Mammary epithelial cell (primary cell): Measurements from ENCODE around the gene MAD1L1.

Experiments
- CTCF ChIP-seq, 2 donors: IDR thresholded peaks in 1 of 2; conservative IDR thresholded peaks in 1 of 2; 2 replicates each; pipeline ENCODE4 v1.5.1; 2011 to 2012; ENCODE audit warnings: inconsistent platforms in 2 of 2, low read length in 2 of 2, mild to moderate bottlenecking in 2 of 2, control low read depth in 1 of 2, low read depth in 1 of 2; ENCODE audit not compliant: insufficient read depth in 1 of 2; ENCODE audit errors: extremely low read depth in 1 of 2
- EZH2 ChIP-seq: IDR thresholded peaks from 2 replicates; pipeline ENCODE4 v1.6.1; 2012; ENCODE audit warnings: low read length, inconsistent platforms, borderline replicate concordance

- no peak for TF ChIP-seq CTCF (conservative IDR thresholded peaks at IDR 0.05 in 1 of 2, IDR thresholded peaks at IDR 0.05 in 1 of 2; ENCODE audit: extremely low read depth in 1 of 2, insufficient read depth in 1 of 2, low read depth in 1 of 2, low read length in 2 of 2)
- TF ChIP-seq EZH2 = no peak
These were observed 265.0 kb downstream of the MAD1L1 start for GRCh38 chr7:1967512-1968396.
